Measurements from ENCODE around the gene CTF1. TPM values are rescaled to one million over a fixed set of nuclear protein-coding genes. Genes with fewer than 3 reads are reported as not detected.

CTF1 gene
- total RNA-seq, 4 donors from 2014 or later = 2.6 to 7.5 (median 5.6) TPM

DNA sequence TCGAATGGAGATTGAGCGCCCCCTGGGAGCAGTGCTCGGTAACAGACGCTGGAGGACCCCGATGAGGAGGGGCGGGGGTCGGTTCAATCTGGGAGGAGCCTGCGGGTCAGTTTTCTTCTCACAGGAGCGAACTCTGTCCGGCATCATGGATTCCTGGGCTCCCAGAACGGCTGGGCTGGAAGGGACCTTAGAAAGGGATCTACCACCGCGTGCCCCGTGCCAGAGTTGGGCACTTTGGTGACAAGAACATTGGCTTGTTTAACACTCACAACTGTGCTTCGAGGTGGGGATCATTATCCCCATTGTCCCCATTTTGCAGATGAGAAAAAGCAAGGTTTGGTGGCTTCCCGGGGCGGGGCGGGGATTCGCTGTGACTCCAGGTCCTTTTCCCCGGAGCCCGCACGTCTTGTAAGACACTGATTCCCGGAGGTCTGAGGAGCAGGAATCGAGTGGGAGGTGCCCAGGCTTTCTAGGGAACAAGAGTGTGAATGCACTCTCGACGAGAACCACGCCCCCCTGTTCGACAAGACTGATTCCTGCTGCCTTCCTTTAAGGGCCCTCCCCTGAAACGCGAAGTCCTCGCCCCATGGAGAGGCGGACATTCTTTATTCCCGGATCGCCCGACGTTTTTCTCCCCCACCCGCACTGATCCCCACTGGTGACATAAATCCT is 25.5 kb downstream of the CTF1 start:
- peak overlapping the region; percentile 13 to 84 (median 35) for H3K4me3 ChIP-seq (replicated peaks in 1 of 3)
- no peaks in the 10 kb centered on the region for H3K27me3 ChIP-seq
- intact Hi-C loops (cut with DNase I) = loop anchor here (2.0 kb wide), 1 partner anchor 77 kb away; no protein-coding TSS in a partner anchor
- DNase-seq = peak; percentile 93
- 0% methylated on average over 32 to 35 of the region's 37 CpGs for WGBS, 2 donors
- peaks cover 9 to 10% of the 10 kb centered on the region in 2 donors for H3K4me1 ChIP-seq
- peak overlapping the region; percentile 28 to 92 (median 76) for H3K27ac ChIP-seq
- TF ChIP-seq POLR2A (IDR thresholded peaks at IDR 0.05) = peak in 1 of 2 donors; percentile 46
- TF ChIP-seq, protein P1, sequence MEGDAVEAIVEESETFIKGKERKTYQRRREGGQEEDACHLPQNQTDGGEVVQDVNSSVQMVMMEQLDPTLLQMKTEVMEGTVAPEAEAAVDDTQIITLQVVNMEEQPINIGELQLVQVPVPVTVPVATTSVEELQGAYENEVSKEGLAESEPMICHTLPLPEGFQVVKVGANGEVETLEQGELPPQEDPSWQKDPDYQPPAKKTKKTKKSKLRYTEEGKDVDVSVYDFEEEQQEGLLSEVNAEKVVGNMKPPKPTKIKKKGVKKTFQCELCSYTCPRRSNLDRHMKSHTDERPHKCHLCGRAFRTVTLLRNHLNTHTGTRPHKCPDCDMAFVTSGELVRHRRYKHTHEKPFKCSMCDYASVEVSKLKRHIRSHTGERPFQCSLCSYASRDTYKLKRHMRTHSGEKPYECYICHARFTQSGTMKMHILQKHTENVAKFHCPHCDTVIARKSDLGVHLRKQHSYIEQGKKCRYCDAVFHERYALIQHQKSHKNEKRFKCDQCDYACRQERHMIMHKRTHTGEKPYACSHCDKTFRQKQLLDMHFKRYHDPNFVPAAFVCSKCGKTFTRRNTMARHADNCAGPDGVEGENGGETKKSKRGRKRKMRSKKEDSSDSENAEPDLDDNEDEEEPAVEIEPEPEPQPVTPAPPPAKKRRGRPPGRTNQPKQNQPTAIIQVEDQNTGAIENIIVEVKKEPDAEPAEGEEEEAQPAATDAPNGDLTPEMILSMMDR (IDR thresholded peaks at IDR 0.05) = peak; percentile 58 to 96 (median 86)
- no peaks in the 10 kb centered on the region for H3K9me3 ChIP-seq
- no peaks in the 10 kb centered on the region for H3K36me3 ChIP-seq

GRCh38 chr16:30922420-30922959 is 26.1 kb downstream of the CTF1 start:
- 0% methylated on average over 17 to 18 of the region's 42 CpGs for WGBS, 2 donors
- no peaks in the 10 kb centered on the region for H3K9me3 ChIP-seq
- no peak for TF ChIP-seq POLR2A (IDR thresholded peaks at IDR 0.05)
- TF ChIP-seq, protein P1 (IDR thresholded peaks at IDR 0.05) = no peak
- no peaks in the 10 kb centered on the region for H3K36me3 ChIP-seq
- intact Hi-C loops (cut with DNase I) = no loop called here
- peak overlapping the region; percentile 92 to 94 (median 93) for H3K27ac ChIP-seq
- peak; percentile 100 for DNase-seq
- peaks cover 9 to 10% of the 10 kb centered on the region in 2 donors for H3K4me1 ChIP-seq
- peak overlapping the region; percentile 18 to 84 (median 35) for H3K4me3 ChIP-seq (replicated peaks in 1 of 3)
- H3K27me3 ChIP-seq = no peaks in the 10 kb centered on the region

DNA sequence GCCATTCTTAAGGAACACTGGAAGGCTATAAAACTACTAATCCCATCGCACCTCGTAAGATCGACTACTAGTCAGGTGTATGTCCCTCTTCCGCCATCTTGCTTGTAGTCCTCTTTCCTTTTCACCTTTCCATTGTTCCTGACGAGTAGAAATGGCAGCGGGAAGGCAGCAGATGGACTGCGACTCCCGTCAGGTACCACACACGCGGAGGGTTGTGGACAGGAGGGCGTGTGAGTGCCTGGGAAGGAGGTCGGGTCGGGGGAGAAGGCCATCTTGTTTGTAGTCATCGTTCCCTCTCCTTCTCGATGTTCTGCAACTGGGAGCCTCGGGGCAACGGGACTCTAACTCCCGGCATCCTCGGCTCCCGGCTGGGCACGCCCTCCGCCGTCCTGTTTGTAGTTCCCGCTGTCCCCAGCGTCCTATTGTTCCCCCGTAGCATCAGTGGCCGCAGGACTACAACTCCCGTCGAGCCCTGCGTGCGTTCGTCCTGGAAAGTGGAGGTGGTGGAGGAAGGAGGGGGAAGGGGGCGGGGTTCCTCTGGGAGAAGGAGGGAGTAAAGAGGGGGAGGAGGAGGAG is 26.6 kb downstream of the CTF1 start:
- 1% methylated on average over 27 to 29 of the region's 33 CpGs for WGBS, 2 donors
- Histone ChIP-seq H3K27me3 (no peaks in the 10 kb centered on the region), H3K27ac (peak overlapping the region; percentile 92 to 94 (median 93)), H3K9me3 (no peaks in the 10 kb centered on the region), H3K4me1 (peaks cover 9 to 10% of the 10 kb centered on the region in 2 donors), H3K36me3 (no peaks in the 10 kb centered on the region), H3K4me3 (replicated peaks in 1 of 3) (peak overlapping the region; percentile 9 to 84 (median 18))
- TF ChIP-seq, protein P1 (IDR thresholded peaks at IDR 0.05) = no peak
- TF ChIP-seq POLR2A (IDR thresholded peaks at IDR 0.05) = peak in 1 of 2 donors; percentile 48
- peak; percentile 100 for DNase-seq
- intact Hi-C loops (cut with DNase I) = no loop called here

DNA sequence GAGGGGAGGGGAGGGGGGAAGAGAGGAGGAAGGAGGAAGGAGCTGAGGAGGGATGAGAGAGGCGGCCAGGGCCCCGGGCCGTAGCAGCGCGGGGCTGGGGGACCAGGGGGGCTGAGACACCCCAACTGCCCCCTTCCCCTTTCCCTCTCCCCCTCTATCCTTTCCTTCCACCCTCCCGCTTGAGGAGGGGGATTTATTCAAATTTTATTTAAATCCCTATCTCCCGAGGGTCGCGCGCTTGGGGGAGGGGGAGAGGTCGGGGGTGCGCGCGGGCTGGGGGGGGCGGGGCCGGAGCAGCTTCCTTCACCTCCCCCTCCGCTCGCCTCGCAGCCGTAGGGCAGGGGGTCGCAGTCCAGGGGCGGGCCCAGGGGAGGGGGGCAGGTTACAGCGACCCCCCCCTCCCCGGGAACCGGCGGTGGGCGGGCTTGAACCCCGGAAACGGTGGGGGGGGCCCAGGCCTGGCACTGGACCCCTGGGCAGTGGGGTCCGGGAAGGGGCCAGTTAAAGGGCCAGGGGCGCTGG is 27.2 kb downstream of the CTF1 start, which contains the start of gene FBXL19:
TSS of gene FBXL19 (plus strand) at position 19 of the 522 bp plus-strand sequence. CDS start 2,183 bp downstream, outside the sequence.
- 2 to 3% methylated on average over 6 to 18 of the region's 31 CpGs for WGBS, 2 donors
- Histone ChIP-seq H3K27ac (peak within 1 kb of the TSS; percentile 92 to 94 (median 93)), H3K9me3 (no peaks in the 10 kb centered on the region), H3K27me3 (no peaks in the 10 kb centered on the region), H3K4me1 (peaks cover 9 to 10% of the 10 kb centered on the region in 2 donors), H3K36me3 (no peaks in the 10 kb centered on the region), H3K4me3 (replicated peaks in 1 of 3) (peak within 1 kb of the TSS; percentile 9 to 84 (median 18))
- intact Hi-C loops (cut with DNase I) = no loop called here
- TF ChIP-seq, protein P1 (IDR thresholded peaks at IDR 0.05) = no peak
- no peak for TF ChIP-seq POLR2A (IDR thresholded peaks at IDR 0.05)
- DNase-seq = peak in 1 of 2 donors; percentile 39
